ENCODE data around the gene TNIP3.

The TNIP3 gene

GRCh38 chr4:121199742-121200561, 35.8 kb upstream of the TNIP3 start:
- CTCF ChIA-PET = interaction anchor here (0.6 to 1.5 kb wide), 3 partner anchors 14 to 52 kb away, joined by 3 read pairs; no protein-coding TSS in a partner anchor

DNA sequence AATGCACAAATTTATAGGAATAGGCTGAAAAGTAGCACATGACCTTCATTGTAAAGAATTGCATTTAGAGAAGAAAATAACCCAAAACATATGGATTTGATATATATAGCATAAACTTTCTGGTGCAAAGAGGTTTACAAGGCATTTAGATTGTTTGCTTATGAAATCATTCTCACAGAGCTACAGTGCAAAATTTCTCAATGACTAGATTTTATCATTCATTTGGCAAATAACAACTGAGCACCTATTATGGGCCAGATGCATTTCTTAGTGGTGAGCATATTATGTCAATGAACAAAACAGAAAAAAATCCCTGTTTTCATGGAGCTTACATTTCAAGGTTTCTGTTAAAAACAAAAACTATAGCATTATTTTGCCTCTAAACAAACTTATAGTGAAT, 34.1 kb upstream of the TNIP3 start:
- H3K27ac ChIP-seq = no peak overlapping the region
- ChIA-PET POLR2A (ENCODE audit: low non-redundant PET) (no interaction called here), CTCF (interaction anchor here (0.6 kb wide), 1 partner anchor 509 kb away, joined by 3 read pairs; no protein-coding TSS in a partner anchor)
- DNase-seq (ENCODE audit: low spot score) = no peak
- no peak for TF ChIP-seq CTCF (conservative IDR thresholded peaks at IDR 0.05; ENCODE audit: low read depth)

More at GRCh38 chr4:121199742-121200561, 35.8 kb upstream of the TNIP3 start:
- POLR2A ChIA-PET (ENCODE audit: low non-redundant PET) = no interaction called here
- DNase-seq (ENCODE audit: low spot score) = no peak
- H3K27ac ChIP-seq = no peak overlapping the region
- TF ChIP-seq CTCF (conservative IDR thresholded peaks at IDR 0.05; ENCODE audit: low read depth) = no peak

GRCh38 chr4:121195649-121196048, 31.5 kb upstream of the TNIP3 start:
- H3K27ac ChIP-seq = no peak overlapping the region
- TF ChIP-seq CTCF (conservative IDR thresholded peaks at IDR 0.05; ENCODE audit: low read depth) = no peak
- POLR2A ChIA-PET (ENCODE audit: low non-redundant PET) = no interaction called here
- CTCF ChIA-PET = interaction anchor here (1.0 kb wide), 1 partner anchor 112 kb away, joined by 4 read pairs; no protein-coding TSS in a partner anchor
- no peak for DNase-seq (ENCODE audit: low spot score)

- POLR2A ChIA-PET (ENCODE audit: low non-redundant PET) = no interaction called here
- peak; percentile 13 for DNase-seq (ENCODE audit: low spot score)
- H3K27ac ChIP-seq = no peak overlapping the region
- CTCF ChIA-PET = interaction anchor here (0.6 to 1.6 kb wide), 20 partner anchors 9 to 545 kb away, joined by 3 to 13 read pairs (median 4); no protein-coding TSS in a partner anchor
- peak; percentile 85 for TF ChIP-seq CTCF (conservative IDR thresholded peaks at IDR 0.05; ENCODE audit: low read depth)
Measured at GRCh38 chr4:121192480-121192879, 28.4 kb upstream of the TNIP3 start.

DNA sequence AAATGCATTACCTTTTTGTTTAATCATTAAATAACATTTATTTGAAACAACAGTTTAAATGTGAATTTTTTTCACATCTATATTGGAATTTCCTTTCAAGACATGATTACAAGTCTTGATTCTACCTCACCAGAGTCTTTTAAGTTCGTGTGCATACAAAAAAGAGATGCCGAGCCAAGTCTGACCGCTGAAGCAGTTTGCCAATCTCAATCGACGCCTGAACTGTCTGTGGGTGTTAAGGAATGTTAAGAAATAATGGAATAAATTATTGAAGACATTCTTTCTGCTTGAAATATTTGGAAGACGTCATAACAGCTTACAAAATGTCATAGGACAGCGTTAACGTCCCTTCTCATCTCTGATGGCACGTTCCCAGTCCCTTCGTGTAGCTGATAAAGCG, 27.9 kb upstream of the TNIP3 start:
- POLR2A ChIA-PET (ENCODE audit: low non-redundant PET) = no interaction called here
- CTCF ChIA-PET = interaction anchor here (0.6 to 1.6 kb wide), 18 partner anchors 8 to 545 kb away, joined by 3 to 13 read pairs (median 4); no protein-coding TSS in a partner anchor
- no peak for TF ChIP-seq CTCF (conservative IDR thresholded peaks at IDR 0.05; ENCODE audit: low read depth)
- DNase-seq (ENCODE audit: low spot score) = no peak
- no peak overlapping the region for H3K27ac ChIP-seq

DNA sequence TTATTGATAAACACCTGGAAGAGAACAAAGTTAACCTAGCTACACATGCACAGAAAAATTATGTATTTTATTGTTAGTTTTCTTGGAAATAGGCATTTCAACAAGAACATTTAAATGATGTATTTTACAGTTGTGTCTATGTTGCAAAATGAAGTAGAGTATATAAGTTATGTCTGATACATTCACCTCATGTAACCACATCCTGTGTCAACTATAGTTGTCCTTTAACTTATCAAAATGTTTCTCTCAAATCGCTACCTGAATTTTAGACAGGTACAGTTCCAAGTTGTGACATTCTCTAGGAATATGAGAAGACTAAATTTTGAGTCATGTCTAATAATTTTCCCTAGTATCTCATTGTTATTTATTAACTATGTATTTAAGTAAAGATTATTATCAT, 27.2 kb upstream of the TNIP3 start:
- no peak for DNase-seq (ENCODE audit: low spot score)
- H3K27ac ChIP-seq = no peak overlapping the region
- TF ChIP-seq CTCF (conservative IDR thresholded peaks at IDR 0.05; ENCODE audit: low read depth) = no peak
- ChIA-PET POLR2A (ENCODE audit: low non-redundant PET) (no interaction called here), CTCF (no interaction called here)
